Measurements from ENCODE around the gene TECPR2. TPM values are rescaled to one million over a fixed set of nuclear protein-coding genes. Genes with fewer than 3 reads are reported as not detected.
A peak's percentile ranks its signal among the peaks of the same experiment; 100 is the strongest.

The TECPR2 gene
- total and polyA plus RNA-seq, 2 of the 13 experiments (the other 11 are each of a cell fraction or from before 2014, with no cell fraction given): 3.5 to 5.7 TPM

- TF ChIP-seq PITX1 (CRISPR knock-in tag; IDR thresholded peaks at IDR 0.05): no peak
- peak; percentile 43; the same call in 1 of the 2 replicates for TF ChIP-seq NR2C2 (CRISPR knock-in tag; IDR thresholded peaks at IDR 0.05; ENCODE audit: borderline replicate concordance)
- no peak for TF ChIP-seq FOXP1 (IDR thresholded peaks at IDR 0.05)
- no peak for TF ChIP-seq FOXP1 (CRISPR knock-in tag; IDR thresholded peaks at IDR 0.05)
- TF ChIP-seq MAFG (CRISPR knock-in tag; IDR thresholded peaks at IDR 0.05): no peak
- TF ChIP-seq ZKSCAN1 (IDR thresholded peaks at IDR 0.05; ENCODE audit: low read length): peak; percentile 27; the same call in 1 of the 2 replicates
- no peak for TF ChIP-seq ZNF205 (CRISPR knock-in tag; IDR thresholded peaks at IDR 0.05)
- no peak; the same call in 1 of the 2 replicates for TF ChIP-seq ZNF737 (CRISPR knock-in tag; IDR thresholded peaks at IDR 0.05; ENCODE audit: borderline replicate concordance)
- TF ChIP-seq ZC3H4 (CRISPR knock-in tag; IDR thresholded peaks at IDR 0.05; ENCODE audit: borderline replicate concordance): peak; percentile 25; the same call in 1 of the 2 replicates
- TF ChIP-seq SPEN (CRISPR knock-in tag; IDR thresholded peaks at IDR 0.05; ENCODE audit: low read depth): no peak; the same call in 1 of the 2 replicates
- TF ChIP-seq MED1 (CRISPR knock-in tag; IDR thresholded peaks at IDR 0.05): peak; percentile 75
- TF ChIP-seq ATF1 (CRISPR knock-in tag; IDR thresholded peaks at IDR 0.05): no peak
- no peak for TF ChIP-seq ZNF460 (CRISPR knock-in tag; IDR thresholded peaks at IDR 0.05; ENCODE audit: borderline replicate concordance)
- 0 out of 2 replicates have a peak, but pooled peaks have one; percentile 44 for TF ChIP-seq ADNP (CRISPR knock-in tag; IDR thresholded peaks at IDR 0.05)
- peak; percentile 63; the same call in 1 of the 2 replicates for TF ChIP-seq ZNF703 (CRISPR knock-in tag; IDR thresholded peaks at IDR 0.05; ENCODE audit: borderline replicate concordance)
- peak; percentile 60 for TF ChIP-seq TBL1XR1 (IDR thresholded peaks at IDR 0.05; ENCODE audit: borderline replicate concordance, low read length, partially characterized antibody)
- no peak for TF ChIP-seq ZNF138 (CRISPR knock-in tag; IDR thresholded peaks at IDR 0.05; ENCODE audit: low read depth)
- peak; percentile 71; the same call in 1 of the 2 replicates for TF ChIP-seq KDM3A (CRISPR knock-in tag; IDR thresholded peaks at IDR 0.05; ENCODE audit: low read depth)
- TF ChIP-seq PCBP1 (IDR thresholded peaks at IDR 0.05; ENCODE audit: borderline replicate concordance, low read depth, low read length): no peak
- peak; percentile 86 for TF ChIP-seq RBM39 (IDR thresholded peaks at IDR 0.05; ENCODE audit: low read depth, low read length, poor library complexity, severe bottlenecking)
- TF ChIP-seq PPARG (CRISPR knock-in tag; conservative IDR thresholded peaks at IDR 0.05): no peak; the same call in 1 of the 2 replicates
- TF ChIP-seq ZNF781 (CRISPR knock-in tag; IDR thresholded peaks at IDR 0.05; ENCODE audit: borderline replicate concordance, not compliant biosample characterization): peak; percentile 74
- peak; percentile 48; the same call in 1 of the 2 replicates for TF ChIP-seq ZMYM4 (CRISPR knock-in tag; IDR thresholded peaks at IDR 0.05)
- peak; percentile 75; the same call in 1 of the 2 replicates for TF ChIP-seq SP4 (CRISPR knock-in tag; IDR thresholded peaks at IDR 0.05)
- TF ChIP-seq ZNF253 (CRISPR knock-in tag; IDR thresholded peaks at IDR 0.05; ENCODE audit: borderline replicate concordance): no peak; the same call in 1 of the 2 replicates
- TF ChIP-seq GATA4 (IDR thresholded peaks at IDR 0.05; ENCODE audit: borderline replicate concordance, low read depth): peak; percentile 12; the same call in 1 of the 2 replicates
- no peak for TF ChIP-seq ZNF790 (CRISPR knock-in tag; IDR thresholded peaks at IDR 0.05; ENCODE audit: borderline replicate concordance)
- TF ChIP-seq HNF4G (IDR thresholded peaks at IDR 0.05; ENCODE audit: borderline replicate concordance, low read depth, low read length): 0 out of 2 replicates have a peak, but pooled peaks have one; percentile 25
- TF ChIP-seq HNF4G (CRISPR knock-in tag; IDR thresholded peaks at IDR 0.05; ENCODE audit: borderline replicate concordance, low read depth): no peak
Measured at GRCh38 chr14:102316743-102317563, 45.8 kb upstream of the TECPR2 start (continued).
